H1 (cell line): ENCODE data around the gene SLC25A39. TPM values are rescaled to one million over a fixed set of nuclear protein-coding genes. Genes with fewer than 3 reads are reported as not detected.

Source experiments
- CBX5 ChIP-seq: fragments of 300-800, 300-1000 bp; sonication (generic); IDR thresholded peaks from 2 replicates; pipeline ENCODE4 v1.7.1; 2016; ENCODE audit warnings: antibody characterized with exemption, low read length, low read depth
- CBX8 ChIP-seq: fragments of 300-800, 300-1000 bp; sonication (generic); IDR thresholded peaks from 2 replicates; pipeline ENCODE4 v1.7.1; 2016; ENCODE audit warnings: low read depth, low read length, borderline replicate concordance
- CHD2 ChIP-seq: IDR thresholded peaks from 2 replicates; pipeline ENCODE4 v1.6.1; 2012; ENCODE audit warnings: low read length, improper control_type of control experiment
- EZH2 ChIP-seq: fragments of 200-600 bp; sonication (generic); IDR thresholded peaks from 2 replicates; pipeline ENCODE4 v1.7.1; 2012; ENCODE audit warnings: low read depth, mild to moderate bottlenecking, moderate library complexity, low read length, inconsistent platforms; ENCODE audit not compliant: severe bottlenecking
- MAFK ChIP-seq: IDR thresholded peaks from 2 replicates; pipeline ENCODE4 v1.6.1; 2012; ENCODE audit warnings: low read depth, mild to moderate bottlenecking, improper control_type of control experiment, low read length
- POLR2AphosphoS5 ChIP-seq: IDR thresholded peaks from 2 replicates; pipeline ENCODE4 v1.6.1; 2011; ENCODE audit warnings: low read depth, low read length
- SP4 ChIP-seq: IDR thresholded peaks from 2 replicates; pipeline ENCODE4 v1.6.1; 2012; ENCODE audit warnings: low read length, inconsistent platforms
- TAF7 ChIP-seq: optimal IDR thresholded peaks from 2 replicates; pipeline ENCODE3; 2011; ENCODE audit warnings: low read depth, mild to moderate bottlenecking, inconsistent platforms, low read length, moderate library complexity, borderline replicate concordance
- polyA plus RNA-seq, 7 experiments: library from polyadenylated mRNA; depleted of rRNA in 3 of 7; stranded (reverse) in 5 of 7; unstranded in 2 of 7; fragments of >200 nt in 5 of 7; fragments of 200-250 nt in 2 of 7; gene quantifications; 1 replicate in 5 of 7; 2 replicates in 1 of 7; 4 replicates in 1 of 7; pipeline versions ENCODE4 v1.2.1 to v1.2.3, GENCODE V29; 2011 to 2013; ENCODE audit warnings: missing spikeins in 2 of 7, mixed read lengths in 2 of 7
- total RNA-seq: library from RNA; stranded (reverse); fragmentation: NEBNext Ultra II Directional; extraction: Animal tissue kit (Norgen Biotek cat#: 25700); gene quantifications from 2 replicates; pipeline ENCODE4 v1.2.1, GENCODE V29; 2021

The SLC25A39 gene
- total and polyA plus RNA-seq, 2 of the 8 experiments (the other 6 are each of a cell fraction or from before 2014, with no cell fraction given), result 200 to 291 TPM

DNA sequence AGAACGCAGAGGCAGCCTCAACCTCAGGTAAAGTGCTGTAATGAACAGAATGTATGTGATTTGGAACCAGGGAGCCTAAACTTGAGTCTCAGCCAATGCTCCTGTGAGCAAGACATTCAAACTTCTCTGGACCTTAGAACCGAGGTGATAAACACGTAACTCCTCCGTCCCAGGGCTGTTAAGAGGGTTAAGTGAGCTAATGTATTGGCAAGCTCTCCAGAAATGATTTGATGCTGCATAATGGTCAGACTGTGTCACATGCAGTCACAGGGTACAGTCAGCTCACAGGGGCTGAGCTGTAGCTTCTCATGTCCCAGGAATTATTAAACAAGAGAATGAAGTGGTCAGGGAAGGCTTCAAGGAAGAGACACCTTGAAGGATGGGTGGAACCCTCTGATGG lies 46.6 kb downstream of the SLC25A39 start (continued):
- TF ChIP-seq CBX8, result no peak
- no peak for TF ChIP-seq SP4
- TF ChIP-seq EZH2, result no peak
- TF ChIP-seq CHD2, result no peak
- TF ChIP-seq CBX5, result no peak
- no peak for TF ChIP-seq MAFK
- no peak for TF ChIP-seq TAF7
- no peak for TF ChIP-seq POLR2AphosphoS5
- TF ChIP-seq, all 59 proteins: peak for 0
